Measurements from ENCODE around the gene RETSAT.

The RETSAT gene

DNA sequence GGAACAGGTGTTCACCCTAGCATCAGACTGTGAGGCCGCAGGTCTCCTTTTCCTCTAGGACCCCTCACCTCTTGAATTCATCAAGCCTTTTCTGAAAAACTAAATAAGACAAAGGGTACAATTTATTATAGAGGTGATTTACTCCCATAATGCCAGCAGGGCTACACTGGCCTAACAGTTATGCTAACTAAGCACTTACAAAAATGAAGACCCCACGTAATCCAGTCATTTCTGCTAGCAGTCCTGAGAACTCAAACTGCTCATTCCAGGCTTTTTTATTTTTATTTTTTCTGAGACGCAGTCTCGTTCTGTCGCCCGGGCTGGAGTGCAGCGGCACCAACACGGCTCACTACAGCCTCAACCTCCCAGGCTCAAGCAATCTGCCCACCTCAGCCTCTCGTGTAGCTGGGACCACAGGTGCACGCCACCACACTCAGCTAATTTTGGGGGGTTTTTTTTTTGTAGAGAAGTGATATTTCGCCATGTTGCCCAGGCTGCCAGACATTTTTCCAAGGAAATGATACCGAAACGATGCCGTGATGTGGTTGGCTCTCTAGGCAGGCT is 41.7 kb upstream of the RETSAT start:
- no peak overlapping the region for H2AFZ ChIP-seq (ENCODE audit: low read depth, low read length, severe bottlenecking)
- no peaks in the 10 kb centered on the region for H3F3A ChIP-seq (ENCODE audit: insufficient read depth)
- no peak overlapping the region for H3K4me2 ChIP-seq (ENCODE audit: low read depth, low read length, poor library complexity, severe bottlenecking)
- H3K9me3 ChIP-seq (ENCODE audit: insufficient read depth, low read length): no peaks in the 10 kb centered on the region
- H3K9me2 ChIP-seq (replicated peaks; ENCODE audit: insufficient read depth, low read length): no peaks in the 10 kb centered on the region
- H3K79me2 ChIP-seq (ENCODE audit: insufficient read depth, low read length): no peaks in the 10 kb centered on the region
- no peaks in the 10 kb centered on the region for H3K36me3 ChIP-seq (ENCODE audit: low read length)
- H3K9ac ChIP-seq (ENCODE audit: low read length): no peak overlapping the region
- H3K4me3 ChIP-seq (ENCODE audit: insufficient read depth, low read length, poor library complexity, severe bottlenecking): no peak overlapping the region
- H4K20me1 ChIP-seq (ENCODE audit: low read depth, low read length): no peaks in the 10 kb centered on the region
- no peak for TF ChIP-seq EZH2phosphoT487 (conservative IDR thresholded peaks at IDR 0.05; ENCODE audit: low read length)
- TF ChIP-seq, protein P1, sequence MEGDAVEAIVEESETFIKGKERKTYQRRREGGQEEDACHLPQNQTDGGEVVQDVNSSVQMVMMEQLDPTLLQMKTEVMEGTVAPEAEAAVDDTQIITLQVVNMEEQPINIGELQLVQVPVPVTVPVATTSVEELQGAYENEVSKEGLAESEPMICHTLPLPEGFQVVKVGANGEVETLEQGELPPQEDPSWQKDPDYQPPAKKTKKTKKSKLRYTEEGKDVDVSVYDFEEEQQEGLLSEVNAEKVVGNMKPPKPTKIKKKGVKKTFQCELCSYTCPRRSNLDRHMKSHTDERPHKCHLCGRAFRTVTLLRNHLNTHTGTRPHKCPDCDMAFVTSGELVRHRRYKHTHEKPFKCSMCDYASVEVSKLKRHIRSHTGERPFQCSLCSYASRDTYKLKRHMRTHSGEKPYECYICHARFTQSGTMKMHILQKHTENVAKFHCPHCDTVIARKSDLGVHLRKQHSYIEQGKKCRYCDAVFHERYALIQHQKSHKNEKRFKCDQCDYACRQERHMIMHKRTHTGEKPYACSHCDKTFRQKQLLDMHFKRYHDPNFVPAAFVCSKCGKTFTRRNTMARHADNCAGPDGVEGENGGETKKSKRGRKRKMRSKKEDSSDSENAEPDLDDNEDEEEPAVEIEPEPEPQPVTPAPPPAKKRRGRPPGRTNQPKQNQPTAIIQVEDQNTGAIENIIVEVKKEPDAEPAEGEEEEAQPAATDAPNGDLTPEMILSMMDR (IDR thresholded peaks at IDR 0.05; ENCODE audit: insufficient read depth, low read length, poor library complexity, severe bottlenecking): no peak
- no peaks in the 10 kb centered on the region for H3K27me3 ChIP-seq (ENCODE audit: low read length)
- no peak overlapping the region for H3K27ac ChIP-seq (ENCODE audit: low read depth, low read length)

DNA sequence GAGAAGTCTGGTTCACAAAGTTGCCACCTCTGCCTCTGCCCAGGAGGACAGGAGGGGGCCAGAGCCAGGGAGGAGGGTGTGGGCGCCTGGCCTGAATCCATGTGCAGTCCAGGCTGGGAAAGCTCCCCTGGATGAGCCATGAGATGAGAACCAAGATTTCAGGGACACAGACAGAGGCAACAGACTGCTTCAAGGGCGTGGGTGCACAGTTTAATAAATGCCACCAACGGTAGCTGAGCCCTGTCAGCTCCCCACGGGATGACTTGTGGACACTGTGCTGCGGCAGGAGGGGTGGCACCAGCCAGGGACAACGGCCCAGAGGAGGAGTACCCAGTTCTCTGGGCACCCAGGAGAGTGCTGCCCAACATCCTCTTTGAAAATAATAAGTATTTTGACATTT is 40.6 kb upstream of the RETSAT start:
- H3K4me3 ChIP-seq (ENCODE audit: insufficient read depth, low read length, poor library complexity, severe bottlenecking): no peak overlapping the region
- H3K27ac ChIP-seq (ENCODE audit: low read depth, low read length): no peak overlapping the region
- no peaks in the 10 kb centered on the region for H3F3A ChIP-seq (ENCODE audit: insufficient read depth)
- no peaks in the 10 kb centered on the region for H3K9me3 ChIP-seq (ENCODE audit: insufficient read depth, low read length)
- no peak overlapping the region for H3K9ac ChIP-seq (ENCODE audit: low read length)
- no peaks in the 10 kb centered on the region for H3K36me3 ChIP-seq (ENCODE audit: low read length)
- H4K20me1 ChIP-seq (ENCODE audit: low read depth, low read length): no peaks in the 10 kb centered on the region
- no peaks in the 10 kb centered on the region for H3K79me2 ChIP-seq (ENCODE audit: insufficient read depth, low read length)
- H3K9me2 ChIP-seq (replicated peaks; ENCODE audit: insufficient read depth, low read length): no peaks in the 10 kb centered on the region
- no peak overlapping the region for H2AFZ ChIP-seq (ENCODE audit: low read depth, low read length, severe bottlenecking)
- no peaks in the 10 kb centered on the region for H3K27me3 ChIP-seq (ENCODE audit: low read length)
- TF ChIP-seq, protein P1 (IDR thresholded peaks at IDR 0.05; ENCODE audit: insufficient read depth, low read length, poor library complexity, severe bottlenecking): no peak
- no peak for TF ChIP-seq EZH2phosphoT487 (conservative IDR thresholded peaks at IDR 0.05; ENCODE audit: low read length)
- no peak overlapping the region for H3K4me2 ChIP-seq (ENCODE audit: low read depth, low read length, poor library complexity, severe bottlenecking)

DNA sequence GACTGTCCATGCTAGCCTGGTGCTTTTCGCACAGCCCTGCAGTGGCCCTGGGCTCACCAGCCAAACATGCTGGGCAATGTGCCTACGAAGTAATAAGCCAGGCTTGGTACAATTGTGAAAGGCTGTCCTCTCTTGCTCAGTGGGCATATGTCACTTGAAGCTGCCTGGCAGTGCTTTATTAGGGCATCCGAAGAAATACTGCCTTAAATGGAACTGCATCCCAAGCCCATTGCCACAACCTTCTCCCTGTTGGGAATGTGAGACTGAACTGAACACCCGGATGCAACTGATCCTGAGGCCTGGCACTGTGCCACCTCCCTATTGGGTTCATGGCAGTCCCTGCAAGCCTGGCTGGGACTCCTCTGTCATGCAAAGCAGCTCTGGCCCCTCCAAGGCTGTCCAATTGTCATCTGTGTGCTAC is 39.9 kb upstream of the RETSAT start:
- Histone ChIP-seq H3K9me2 (replicated peaks; ENCODE audit: insufficient read depth, low read length) (no peaks in the 10 kb centered on the region), H4K20me1 (ENCODE audit: low read depth, low read length) (no peaks in the 10 kb centered on the region), H3K27ac (ENCODE audit: low read depth, low read length) (no peak overlapping the region), H3K9me3 (ENCODE audit: insufficient read depth, low read length) (no peaks in the 10 kb centered on the region), H3K4me3 (ENCODE audit: insufficient read depth, low read length, poor library complexity, severe bottlenecking) (no peak overlapping the region), H3K27me3 (ENCODE audit: low read length) (no peaks in the 10 kb centered on the region), H3K9ac (ENCODE audit: low read length) (no peak overlapping the region), H3F3A (ENCODE audit: insufficient read depth) (no peaks in the 10 kb centered on the region), H2AFZ (ENCODE audit: low read depth, low read length, severe bottlenecking) (no peak overlapping the region), H3K4me2 (ENCODE audit: low read depth, low read length, poor library complexity, severe bottlenecking) (no peak overlapping the region), H3K79me2 (ENCODE audit: insufficient read depth, low read length) (no peaks in the 10 kb centered on the region), H3K36me3 (ENCODE audit: low read length) (no peaks in the 10 kb centered on the region)
- TF ChIP-seq, protein P1 (IDR thresholded peaks at IDR 0.05; ENCODE audit: insufficient read depth, low read length, poor library complexity, severe bottlenecking): no peak
- no peak for TF ChIP-seq EZH2phosphoT487 (conservative IDR thresholded peaks at IDR 0.05; ENCODE audit: low read length)

Measured in SU-DHL-6 (cell line).